ENCODE measurements around the gene NPR2.

The NPR2 gene

DNA sequence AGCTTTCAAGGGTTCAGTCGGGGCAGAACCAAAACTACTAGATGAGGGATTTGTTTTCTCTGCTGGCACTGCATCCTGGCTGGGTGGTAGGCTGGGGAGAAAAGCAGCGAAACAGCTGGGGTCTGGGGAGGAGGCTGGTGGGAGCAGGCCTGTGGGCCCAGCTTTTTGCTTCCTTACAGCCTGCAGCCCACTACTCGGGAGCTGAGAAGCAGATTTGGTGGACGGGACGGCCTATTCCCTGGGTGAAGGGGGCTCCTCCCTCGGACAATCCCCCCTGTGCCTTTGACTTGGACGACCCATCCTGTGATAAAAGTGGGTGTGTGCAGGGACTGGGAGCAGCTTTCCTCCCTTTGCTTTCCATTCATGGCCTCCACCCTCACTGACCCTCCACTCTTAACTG, 9.1 kb downstream of the NPR2 start:
- no peak for DNase-seq (ENCODE audit: low read depth, low spot score)

DNA sequence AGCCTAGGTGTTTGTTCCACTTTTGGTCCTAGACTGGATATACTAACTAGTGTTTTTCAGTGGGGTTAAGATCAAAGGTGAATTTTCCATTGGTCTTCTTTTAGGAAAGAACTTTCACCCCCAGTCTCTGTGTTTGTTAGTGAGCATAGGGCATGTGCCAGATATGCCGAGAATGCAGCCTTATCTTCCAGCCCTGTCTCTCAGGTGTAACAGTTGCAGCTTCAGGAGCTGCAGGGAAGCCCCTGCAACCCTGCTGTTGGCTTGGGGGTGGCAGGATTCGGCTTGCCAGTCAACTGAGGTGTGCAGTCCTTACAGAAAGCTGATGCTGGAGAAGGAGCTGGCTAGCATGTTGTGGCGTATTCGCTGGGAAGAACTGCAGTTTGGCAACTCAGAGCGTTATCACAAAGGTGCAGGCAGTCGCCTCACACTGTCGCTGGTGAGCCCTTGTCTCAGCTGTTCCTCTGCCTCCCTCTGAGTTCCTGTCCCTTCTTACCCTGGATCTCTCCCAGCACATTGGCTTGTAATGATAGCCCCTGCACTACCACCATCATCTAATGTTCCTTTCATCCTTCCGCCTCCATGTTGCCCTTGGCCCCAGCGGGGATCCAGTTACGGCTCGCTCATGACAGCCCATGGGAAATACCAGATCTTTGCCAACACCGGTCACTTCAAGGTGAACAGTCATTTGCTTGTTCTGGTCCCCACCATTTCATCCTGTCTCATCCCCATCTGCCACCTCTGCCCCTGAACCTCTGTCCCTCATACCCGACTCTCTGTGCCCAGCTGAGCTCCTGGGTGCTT, 10.1 kb downstream of the NPR2 start:
- DNase-seq (ENCODE audit: low read depth, low spot score): no peak

DNA sequence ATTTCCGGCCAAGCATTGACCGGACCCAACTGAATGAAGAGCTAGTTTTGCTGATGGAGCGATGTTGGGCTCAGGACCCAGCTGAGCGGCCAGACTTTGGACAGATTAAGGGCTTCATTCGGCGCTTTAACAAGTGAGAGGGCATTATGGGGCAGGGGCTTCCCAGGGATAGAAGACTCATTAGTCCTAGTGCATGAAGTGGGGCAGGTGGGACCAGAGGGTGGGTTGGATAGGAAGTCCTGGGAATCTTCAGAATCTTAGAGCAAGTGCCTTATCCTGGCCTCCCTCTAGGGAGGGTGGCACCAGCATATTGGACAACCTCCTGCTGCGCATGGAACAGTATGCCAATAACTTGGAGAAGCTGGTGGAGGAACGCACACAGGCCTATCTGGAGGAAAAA, 14.7 kb downstream of the NPR2 start:
- no peak for DNase-seq (ENCODE audit: low read depth, low spot score)

DNA sequence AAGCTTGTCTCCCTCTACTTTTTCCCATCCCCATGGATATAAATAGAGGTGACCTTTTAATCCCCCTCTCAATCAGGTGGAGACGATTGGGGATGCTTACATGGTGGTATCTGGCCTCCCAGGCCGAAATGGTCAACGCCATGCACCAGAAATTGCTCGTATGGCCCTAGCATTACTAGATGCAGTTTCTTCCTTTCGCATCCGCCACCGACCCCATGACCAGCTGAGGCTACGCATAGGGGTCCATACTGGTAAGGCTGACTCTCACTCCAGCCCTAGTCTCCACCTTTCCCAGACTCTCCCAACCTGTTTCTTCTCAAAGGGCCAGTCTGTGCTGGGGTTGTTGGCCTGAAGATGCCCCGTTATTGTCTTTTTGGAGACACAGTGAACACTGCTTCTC, 17.0 kb downstream of the NPR2 start:
- no peak for DNase-seq (ENCODE audit: low read depth, low spot score)

DNA sequence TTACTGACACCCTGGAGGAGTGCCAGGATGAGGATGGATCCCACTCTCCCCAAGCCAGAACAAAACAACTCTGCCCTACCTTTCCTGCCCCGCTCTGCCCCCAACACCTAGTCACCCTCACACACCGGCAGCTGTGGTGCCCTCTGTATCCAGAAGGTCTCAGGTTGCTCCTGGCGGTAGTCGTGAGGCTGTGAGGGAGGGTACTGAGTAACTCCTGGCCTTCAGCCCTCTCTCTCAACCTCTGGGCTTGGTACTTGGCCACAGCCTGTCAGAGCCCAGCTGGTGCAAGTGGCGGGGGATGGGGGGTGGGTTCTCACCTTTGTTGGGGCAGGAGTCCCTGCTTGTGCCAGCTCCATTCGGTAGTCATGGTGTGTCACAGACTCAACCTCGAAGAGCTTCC, 18.7 kb downstream of the NPR2 start:
- DNase-seq (ENCODE audit: low read depth, low spot score): no peak

DNA sequence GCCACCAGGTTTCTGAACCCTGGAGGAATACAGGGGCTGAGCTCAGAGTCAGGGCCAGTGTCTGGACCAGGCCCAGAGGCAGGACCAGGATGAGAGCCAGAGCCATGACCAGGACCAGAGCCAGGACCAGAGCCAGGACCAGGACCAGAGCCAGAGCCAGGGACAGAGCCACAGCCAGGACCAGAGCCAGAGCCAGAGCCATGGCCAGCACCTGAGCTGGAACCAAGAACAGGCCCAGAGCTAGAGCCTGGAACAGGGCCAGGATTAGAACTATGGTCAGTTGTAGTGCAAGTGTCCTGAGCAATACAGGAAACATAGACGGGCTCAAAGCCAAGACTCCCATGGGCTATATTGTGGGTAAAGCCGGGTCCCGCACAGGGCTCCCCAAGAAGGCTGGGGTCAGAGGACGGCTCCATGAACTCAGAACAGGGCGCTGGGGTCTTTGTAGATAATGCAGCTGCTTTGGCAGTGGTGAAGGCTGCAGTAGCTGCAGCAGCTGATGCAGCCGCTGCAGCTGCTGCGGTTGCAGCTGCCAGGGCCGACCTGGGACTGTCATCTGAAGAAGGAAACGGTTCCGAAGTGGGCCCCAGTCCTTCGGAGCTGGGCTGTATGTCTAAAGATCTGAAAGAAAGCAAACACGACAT, 20.1 kb downstream of the NPR2 start:
- no peak for DNase-seq (ENCODE audit: low read depth, low spot score)

DNA sequence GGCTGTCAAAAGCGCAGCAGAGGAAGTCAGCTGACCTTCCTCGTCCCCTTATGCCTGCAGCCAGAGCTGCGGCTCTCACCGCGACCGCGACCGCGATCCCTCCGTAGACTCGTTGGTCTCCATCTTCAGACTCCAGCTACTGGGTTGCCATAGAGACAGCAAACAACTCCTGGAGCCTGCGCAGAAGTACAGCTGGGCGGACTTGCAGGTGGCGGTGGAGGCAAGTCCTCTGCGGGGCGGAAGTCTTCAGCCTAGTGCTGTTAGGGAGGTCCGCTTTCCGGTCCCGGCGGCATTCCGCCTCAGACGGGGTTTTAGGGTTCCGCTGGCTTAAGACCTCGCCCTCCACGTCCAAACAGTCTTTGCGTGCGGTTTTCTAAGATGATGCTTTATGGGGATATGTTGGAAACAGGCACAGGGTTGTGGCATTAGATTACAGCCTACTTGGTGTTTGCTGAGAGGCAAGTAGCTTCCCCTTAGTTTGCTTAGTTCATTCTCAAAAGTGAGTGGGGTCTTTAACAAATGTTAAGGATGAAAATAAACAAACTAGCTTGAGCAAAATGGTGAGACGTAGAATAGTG, 20.7 kb downstream of the NPR2 start, which contains the start of gene SPAG8:
TSS of gene SPAG8 (minus strand) at position 238 of the 578 bp plus-strand sequence. CDS start at position 123, 115 bp downstream.
- peak; percentile 97 for DNase-seq (ENCODE audit: low read depth, low spot score)

DNA sequence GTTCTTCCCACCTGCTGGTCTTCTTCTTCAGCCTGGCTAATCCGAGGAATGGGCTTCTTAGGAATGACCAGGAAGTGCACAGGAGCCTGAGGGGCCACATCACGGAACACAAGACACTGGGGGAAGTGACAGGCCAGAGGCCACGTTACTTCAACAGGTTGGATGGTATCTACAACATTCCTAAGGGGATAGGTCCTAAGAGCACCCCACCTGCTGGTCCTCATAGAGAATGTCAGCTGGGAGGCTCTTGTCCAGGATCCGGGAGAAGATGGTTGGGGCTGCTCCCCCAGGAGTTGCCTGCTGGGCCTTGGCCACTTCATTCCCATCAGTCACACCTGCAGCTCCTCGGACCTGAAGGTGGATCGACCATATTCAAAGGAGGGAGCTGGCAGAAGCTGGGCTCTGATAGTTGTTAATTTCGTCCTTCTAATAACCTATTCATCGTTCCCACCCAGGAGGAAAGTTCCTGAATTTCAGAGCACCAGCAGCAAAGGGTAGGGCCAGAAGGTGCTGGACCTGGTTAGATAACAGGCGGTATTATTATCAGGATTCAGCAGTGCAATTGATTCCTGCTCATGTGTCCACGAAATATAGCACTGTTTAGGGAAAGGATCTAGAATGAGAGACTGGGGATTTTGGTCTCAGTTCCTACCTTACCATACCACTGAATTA, 22.2 kb downstream of the NPR2 start:
- DNase-seq (ENCODE audit: low read depth, low spot score): no peak

DNA sequence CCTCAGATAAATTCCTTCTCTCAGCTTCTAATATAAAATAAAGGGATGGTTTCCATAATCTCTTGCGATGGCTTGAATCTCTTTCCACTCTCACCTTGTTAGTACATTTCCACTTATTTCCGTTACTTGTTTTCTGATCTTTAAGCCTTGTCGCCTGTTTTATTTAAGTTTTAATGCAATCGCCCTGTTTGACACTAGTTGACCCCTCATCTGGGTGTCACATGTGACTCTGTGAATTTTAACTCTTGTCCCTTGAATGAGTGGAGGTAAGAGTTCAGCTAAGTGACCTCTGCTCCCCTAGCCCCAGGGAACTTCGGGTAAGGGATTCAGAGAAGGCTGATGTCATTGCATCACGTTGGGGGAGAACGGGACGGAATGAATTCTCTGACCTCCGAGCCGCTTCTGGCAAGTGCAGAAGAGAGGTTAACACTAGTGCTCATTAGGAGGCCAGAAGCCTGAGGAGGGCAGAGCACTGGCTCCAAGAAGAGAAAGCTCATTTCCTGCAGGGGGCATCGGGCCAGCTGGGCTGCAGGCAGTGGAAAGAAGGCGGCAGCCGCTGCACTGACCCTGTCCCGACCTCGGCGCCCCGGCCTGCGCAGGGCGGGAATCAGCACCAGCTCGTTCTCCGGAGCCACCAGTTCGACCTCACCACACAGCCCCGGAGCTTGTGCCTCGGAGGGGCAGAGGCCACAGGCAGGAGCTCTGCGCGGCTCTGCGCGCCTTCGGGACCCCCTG, 22.9 kb downstream of the NPR2 start:
- DNase-seq (ENCODE audit: low read depth, low spot score): peak; percentile 77

DNA sequence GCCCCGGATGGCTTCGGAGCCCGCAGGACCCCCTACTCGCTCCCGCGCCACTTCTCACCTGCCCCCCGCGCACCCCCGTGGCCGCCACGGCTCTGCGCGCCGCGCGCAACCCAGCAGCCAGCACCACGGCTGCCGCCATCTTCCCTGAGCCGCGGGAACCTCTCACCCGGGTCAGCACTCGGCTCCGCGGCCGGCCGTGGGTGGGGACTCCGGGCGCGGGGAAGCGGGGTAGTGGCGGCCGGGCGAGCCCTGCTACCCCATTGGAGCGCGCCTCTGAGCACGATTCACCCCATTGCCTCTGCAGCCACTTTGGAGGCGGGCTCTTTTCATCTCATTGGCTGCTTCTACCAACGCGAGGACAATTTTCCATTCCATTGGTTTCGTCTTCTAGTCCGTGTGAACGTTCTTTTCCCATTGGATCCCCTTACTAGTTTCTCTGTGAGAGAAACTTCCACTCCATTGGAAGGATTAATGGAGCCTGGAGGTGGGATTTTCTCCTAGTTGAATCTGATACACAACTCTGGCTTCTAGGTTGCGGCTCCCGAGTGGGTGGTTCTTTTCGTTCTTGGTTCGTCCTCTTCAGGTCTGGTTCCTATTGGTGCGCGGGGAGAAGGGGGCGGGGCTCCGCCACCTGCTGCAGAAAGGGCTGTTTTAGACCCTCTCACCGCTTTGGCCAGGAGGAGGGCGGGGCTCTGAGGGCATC, 23.6 kb downstream of the NPR2 start, which contains the start of gene HINT2:
TSS of gene HINT2 (minus strand) at position 202 of the 703 bp plus-strand sequence. CDS start at position 139, 63 bp downstream.
- DNase-seq (ENCODE audit: low read depth, low spot score): peak; percentile 98

DNA sequence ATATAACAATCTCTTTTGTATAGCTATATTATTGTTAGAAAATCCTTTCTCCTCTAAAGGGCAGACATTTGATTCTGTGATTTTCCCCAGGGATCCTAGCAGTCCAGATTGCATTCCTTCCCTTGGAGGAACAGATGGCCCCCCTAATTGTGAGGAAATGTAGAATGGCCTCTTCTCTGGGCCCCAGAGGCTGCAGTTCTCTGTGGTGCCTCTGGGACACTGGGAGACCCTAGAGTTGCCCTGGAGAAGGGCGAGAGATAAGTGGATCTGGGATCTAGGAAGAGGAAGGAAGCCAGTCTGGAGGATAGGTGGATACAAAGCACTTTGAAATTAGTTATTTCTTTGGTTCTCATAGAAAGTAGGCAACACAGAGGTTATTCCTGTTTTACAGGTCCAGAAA, 25.3 kb downstream of the NPR2 start:
- no peak for DNase-seq (ENCODE audit: low read depth, low spot score)

DNA sequence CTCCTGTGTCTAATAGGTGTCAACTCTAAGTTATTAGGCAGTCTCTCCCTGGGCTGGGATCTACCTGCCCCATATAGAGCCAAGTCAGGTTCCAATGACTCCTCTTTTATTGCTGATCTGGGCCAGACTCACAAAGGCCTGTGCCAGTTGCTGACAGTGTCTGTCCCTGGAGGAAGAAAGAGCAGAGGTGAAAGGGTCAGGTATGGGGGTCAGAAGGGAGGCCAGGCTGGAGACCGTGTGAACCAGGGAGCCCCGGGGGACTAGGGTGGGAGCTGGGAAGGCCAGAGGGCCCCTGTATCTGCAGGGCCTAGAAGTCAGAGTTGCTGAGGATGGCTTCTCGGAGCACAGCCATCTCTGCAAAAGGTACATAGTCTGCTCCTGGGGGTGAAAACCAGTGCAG, 26.9 kb downstream of the NPR2 start:
- DNase-seq (ENCODE audit: low read depth, low spot score): no peak

DNA sequence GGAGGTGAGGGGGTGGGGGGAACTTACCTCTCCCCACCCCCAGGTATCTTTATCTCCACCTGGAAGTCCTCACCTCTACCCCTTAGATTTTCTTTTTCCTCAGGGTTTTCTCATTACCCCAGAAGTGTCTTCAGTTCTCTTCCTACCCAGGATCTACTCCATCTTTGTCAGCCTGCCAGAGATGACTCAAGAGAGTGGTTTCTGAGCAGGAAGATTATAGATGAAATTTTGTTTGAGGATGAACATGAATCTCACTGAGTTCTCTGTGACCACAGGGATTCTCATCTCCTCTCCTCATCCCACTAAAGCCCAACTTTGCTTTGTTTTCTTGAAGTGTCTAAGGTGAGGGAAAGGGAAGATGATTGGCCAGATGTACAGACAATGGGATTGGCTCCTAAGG, 28.7 kb downstream of the NPR2 start:
- DNase-seq (ENCODE audit: low read depth, low spot score): peak; percentile 42

DNA sequence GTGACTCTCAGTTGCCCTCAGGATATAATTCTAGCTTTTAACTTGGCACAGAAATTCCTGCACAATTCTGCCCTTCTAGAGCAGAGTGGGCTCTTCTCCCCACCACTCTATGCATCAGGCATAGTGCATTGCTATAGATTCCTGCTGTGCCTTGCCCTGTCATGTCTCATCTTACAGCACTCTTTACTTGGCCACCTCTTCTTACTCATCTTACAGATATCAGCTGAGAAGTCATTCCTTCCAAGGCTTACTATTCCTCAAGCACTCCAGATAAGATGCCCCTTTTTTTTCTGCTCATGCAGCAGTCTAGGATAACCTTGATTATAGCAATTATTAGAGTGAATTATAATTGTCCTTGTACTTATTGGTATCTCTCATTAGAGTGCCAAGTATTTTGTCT, 31.5 kb downstream of the NPR2 start:
- DNase-seq (ENCODE audit: low read depth, low spot score): no peak

DNA sequence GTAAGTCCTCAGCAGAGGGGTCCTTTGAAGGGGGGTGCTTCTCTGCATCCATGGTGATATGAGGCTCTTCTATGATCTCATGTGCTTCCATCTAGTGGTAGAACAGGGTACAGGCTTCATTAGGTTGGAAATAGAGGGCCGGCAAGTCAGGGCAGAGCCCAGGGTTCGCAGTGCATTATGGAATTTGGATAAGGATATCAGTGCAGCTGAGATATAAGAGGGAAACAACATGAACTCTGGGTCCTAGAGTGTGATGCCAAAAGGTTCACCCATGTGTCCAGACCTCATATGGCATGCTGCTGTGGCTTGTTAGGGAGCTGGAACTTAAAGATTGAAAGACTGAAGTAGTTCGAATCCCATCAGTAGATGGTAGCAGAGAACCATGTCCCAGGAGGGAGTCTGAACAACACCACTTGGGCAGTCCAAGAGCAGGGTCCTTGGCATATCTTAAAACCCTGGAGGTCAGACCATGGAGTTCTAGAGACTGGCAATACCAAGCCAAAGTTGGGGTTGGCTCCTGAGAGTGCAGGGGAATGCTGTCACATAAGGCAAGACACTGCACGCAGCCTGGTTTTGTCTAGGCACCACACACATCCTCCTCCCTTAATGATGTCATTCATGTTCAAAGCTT, 34.8 kb downstream of the NPR2 start:
- peak; percentile 73 for DNase-seq (ENCODE audit: low read depth, low spot score)

DNA sequence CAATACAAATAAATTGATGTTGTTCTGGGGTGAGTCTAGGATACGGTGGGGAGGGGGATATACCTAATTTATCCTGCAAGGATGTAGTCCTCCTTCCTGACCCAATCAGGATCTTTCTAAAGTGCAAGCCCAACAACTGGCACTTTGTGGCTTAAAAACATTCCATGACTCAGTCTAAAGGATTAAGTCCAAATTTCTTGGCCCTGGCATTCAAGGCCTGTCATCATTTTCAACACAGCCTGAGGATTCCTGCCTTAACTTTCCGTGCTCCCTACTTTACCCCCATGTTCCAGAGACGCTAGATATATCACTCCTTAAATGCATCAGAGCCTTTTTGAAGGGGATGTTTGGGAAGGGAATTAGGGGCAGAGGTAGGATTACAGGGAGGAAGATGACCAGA, 36.1 kb downstream of the NPR2 start:
- peak; percentile 53 for DNase-seq (ENCODE audit: low read depth, low spot score)

DNA sequence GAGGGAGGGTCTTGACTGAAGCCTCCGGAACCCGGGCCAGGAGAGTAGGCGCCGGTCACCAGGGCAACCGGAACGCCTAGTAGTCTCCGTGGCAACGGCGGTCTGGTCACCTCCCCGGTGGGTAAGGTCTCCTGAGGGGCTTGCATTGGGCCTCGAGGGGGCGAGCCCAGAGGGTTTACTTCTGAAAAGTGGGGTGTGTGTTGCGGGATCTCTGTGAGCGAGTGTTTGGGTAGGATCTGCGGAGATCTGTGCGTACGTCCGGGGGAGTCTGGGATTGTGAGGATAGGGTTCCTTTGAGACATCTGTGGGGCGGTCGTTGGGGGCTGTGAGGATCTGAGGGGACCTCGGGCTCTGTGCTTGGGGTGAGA, 37.3 kb downstream of the NPR2 start, which contains the start of gene FAM221B:
TSS of gene FAM221B (minus strand) at position 17 of the 368 bp plus-strand sequence. CDS start 2,571 bp downstream, outside the sequence.
- DNase-seq (ENCODE audit: low read depth, low spot score): no peak

DNA sequence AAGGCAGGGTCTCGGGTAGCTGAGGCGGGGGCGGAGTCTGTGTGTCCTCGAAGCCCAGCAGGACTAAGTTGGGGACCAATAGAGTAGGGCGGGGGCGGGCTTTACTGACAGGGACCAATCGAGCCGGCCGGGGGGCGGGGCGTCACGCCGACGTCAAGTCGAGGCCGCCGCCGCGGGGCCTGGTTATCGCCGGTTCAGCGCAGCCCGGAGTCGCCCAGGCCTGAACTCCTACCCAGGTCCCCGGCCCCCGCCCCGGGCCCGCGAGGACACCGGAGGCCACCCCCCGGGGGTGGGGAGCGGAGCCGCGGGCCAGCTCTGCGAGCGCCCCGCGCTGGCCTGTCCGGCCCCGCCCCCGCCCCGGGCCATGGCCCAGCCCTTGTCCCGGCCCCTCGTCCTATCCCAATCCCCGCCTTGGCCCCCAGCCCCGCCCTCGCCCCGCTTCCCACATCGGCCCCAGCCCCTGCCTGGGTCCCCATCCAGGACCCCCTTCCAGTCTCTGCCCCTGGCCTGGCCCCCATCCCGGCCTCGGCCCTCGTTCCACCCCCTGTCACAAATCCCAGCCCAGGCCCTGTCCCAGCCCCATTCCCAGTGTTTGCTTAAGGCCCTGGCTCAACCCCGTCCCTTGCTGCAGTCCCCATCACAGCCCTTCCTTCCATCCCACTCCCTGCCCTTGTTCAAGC, 37.8 kb downstream of the NPR2 start, which contains the start of gene TMEM8B:
TSS of gene TMEM8B (plus strand) at position 145 of the 680 bp plus-strand sequence. CDS start at position 365, 220 bp downstream.
- peak; percentile 97 for DNase-seq (ENCODE audit: low read depth, low spot score)

DNA sequence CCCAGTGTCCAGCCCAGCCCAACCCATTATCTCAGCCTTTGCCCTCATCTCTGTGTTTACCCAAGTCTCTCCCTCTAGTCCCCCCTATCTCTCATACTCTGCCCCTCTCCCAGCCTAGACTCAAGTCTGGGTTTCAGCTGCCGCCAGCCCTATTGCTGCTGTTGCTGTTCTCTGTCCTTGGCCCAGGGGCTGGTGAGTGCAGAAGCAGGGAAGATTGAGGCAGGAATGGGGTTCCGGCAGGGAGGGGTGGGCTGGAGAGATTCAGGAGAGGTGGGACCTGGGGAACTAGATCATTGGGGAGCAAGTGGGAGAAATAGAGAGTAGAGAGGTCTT, 38.3 kb downstream of the NPR2 start:
- DNase-seq (ENCODE audit: low read depth, low spot score): no peak

DNA sequence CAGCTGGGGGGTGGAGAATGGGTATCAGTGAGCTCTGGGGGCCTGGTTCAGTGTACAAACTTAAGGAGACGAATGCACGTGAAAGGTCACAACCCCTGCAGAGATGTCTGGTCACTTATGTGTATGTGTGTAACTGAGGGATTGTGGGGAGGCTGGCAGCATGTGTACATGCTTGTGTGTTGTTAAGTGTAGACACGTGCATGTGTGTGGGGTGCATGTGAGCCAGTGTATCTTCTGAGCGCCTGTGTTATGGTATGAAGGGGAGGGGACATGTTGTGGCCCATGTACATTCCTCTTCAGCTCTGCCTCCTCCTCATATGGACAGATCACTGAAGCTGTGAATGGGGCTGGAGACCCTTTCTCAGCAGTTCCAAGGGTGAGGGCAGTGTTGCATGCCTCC, 39.6 kb downstream of the NPR2 start:
- DNase-seq (ENCODE audit: low read depth, low spot score): no peak
